Ovary (tissue), 3 donors: ENCODE results near the gene UGT1A10.
"Not testable (repeated sequence)": the region's sequence is repeated elsewhere in the genome, so short reads cannot be mapped to it uniquely, and the experiment has no call there.

Experiments
- EP300 ChIP-seq: sonication (generic); formaldehyde crosslinking; IDR thresholded peaks from one replicate; pipeline ENCODE4 v1.6.1; 2017; ENCODE audit warnings: antibody characterized with exemption
- POLR2A ChIP-seq: fragments of 450-650 bp; IDR thresholded peaks from one replicate; pipeline ENCODE4 v1.6.1; 2017; ENCODE audit warnings: antibody characterized with exemption, mild to moderate bottlenecking, moderate library complexity
- TF ChIP-seq, protein P1 (sequence below), 3 donors: fragments of 450-650 bp in 2 of 3; fragments of 200-600 bp in 1 of 3; IDR thresholded peaks; one replicate each; pipeline versions ENCODE4 v1.5.1 to v1.8.0; 2016 to 2022; ENCODE audit warnings: antibody characterized with exemption in 3 of 3, mild to moderate bottlenecking in 1 of 3
- donor health status: DM: no; HTN: no; CAD: no.

DNA sequence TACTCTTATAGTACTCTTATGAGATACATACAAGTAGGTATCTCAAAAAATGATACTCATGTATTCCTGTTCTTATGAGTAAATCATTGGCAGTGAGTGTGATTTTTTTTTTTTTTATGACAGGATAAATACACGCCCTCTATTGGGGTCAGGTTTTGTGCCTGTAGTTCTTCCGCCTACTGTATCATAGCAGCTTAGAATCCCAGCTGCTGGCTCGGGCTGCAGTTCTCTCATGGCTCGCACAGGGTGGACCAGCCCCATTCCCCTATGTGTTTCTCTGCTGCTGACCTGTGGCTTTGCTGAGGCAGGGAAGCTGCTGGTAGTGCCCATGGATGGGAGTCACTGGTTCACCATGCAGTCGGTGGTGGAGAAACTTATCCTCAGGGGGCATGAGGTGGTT lies 18.8 kb upstream of the UGT1A10 start, which contains the start of gene UGT1A8:
- TF ChIP-seq, protein P1, sequence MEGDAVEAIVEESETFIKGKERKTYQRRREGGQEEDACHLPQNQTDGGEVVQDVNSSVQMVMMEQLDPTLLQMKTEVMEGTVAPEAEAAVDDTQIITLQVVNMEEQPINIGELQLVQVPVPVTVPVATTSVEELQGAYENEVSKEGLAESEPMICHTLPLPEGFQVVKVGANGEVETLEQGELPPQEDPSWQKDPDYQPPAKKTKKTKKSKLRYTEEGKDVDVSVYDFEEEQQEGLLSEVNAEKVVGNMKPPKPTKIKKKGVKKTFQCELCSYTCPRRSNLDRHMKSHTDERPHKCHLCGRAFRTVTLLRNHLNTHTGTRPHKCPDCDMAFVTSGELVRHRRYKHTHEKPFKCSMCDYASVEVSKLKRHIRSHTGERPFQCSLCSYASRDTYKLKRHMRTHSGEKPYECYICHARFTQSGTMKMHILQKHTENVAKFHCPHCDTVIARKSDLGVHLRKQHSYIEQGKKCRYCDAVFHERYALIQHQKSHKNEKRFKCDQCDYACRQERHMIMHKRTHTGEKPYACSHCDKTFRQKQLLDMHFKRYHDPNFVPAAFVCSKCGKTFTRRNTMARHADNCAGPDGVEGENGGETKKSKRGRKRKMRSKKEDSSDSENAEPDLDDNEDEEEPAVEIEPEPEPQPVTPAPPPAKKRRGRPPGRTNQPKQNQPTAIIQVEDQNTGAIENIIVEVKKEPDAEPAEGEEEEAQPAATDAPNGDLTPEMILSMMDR (IDR thresholded peaks at IDR 0.05), result not testable (repeated sequence)
- not testable (repeated sequence) for TF ChIP-seq EP300, POLR2A
